Mucosa of stomach (tissue), 1 donor: ENCODE measurements around the gene REEP5.
"Not testable (repeated sequence)": the region's sequence is repeated elsewhere in the genome, so short reads cannot be mapped to it uniquely, and the experiment has no call there.

Experiments
- H3K27me3 ChIP-seq: one replicate; pipeline ENCODE4 v1.7.0; 2013; ENCODE audit warnings: mild to moderate bottlenecking, low read length; ENCODE audit not compliant: control insufficient read depth, insufficient read depth
- H3K36me3 ChIP-seq: one replicate; pipeline ENCODE4 v1.7.0; 2013; ENCODE audit warnings: low read length; ENCODE audit not compliant: control insufficient read depth, insufficient read depth
- H3K4me1 ChIP-seq: one replicate; pipeline ENCODE4 v1.7.0; 2013; ENCODE audit warnings: mild to moderate bottlenecking, low read length; ENCODE audit not compliant: control insufficient read depth, insufficient read depth
- H3K4me3 ChIP-seq: one replicate; pipeline ENCODE4 v1.7.0; 2013; ENCODE audit warnings: low read length
- H3K9ac ChIP-seq: one replicate; pipeline ENCODE4 v1.7.0; 2013; ENCODE audit warnings: mild to moderate bottlenecking, low read length, moderate library complexity
- H3K9me3 ChIP-seq: one replicate; pipeline ENCODE4 v1.7.0; 2013; ENCODE audit warnings: mild to moderate bottlenecking, low read length, moderate library complexity; ENCODE audit not compliant: control insufficient read depth
- donor health status: Pancreatic carcinoma.

Gene REEP5

DNA sequence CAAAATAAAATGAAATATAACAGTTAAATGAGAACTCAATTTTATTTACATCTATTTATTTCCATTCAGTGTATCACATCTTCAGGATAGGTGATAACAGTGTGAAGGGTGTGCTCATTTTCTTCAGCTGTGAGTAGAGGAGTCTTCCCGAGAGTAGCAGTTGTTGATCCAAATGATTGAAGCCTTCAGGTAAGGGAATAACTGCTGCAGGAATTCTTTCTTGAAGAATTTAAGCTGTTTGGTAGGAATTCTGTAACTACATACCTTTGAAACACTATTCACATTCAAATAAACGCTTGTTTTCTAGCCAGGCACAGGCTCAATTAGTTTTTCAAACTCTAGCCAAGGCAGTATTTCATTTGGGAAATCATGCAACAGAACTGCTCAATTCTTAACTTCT, 45.7 kb downstream of the REEP5 start:
- Histone ChIP-seq H3K27me3 (no peaks in the 10 kb centered on the region), H3K4me1 (peaks cover 10% of the 10 kb centered on the region), H3K4me3 (no peak overlapping the region), H3K9ac (no peak overlapping the region), H3K36me3 (no peaks in the 10 kb centered on the region), H3K9me3 (no peaks in the 10 kb centered on the region)

DNA sequence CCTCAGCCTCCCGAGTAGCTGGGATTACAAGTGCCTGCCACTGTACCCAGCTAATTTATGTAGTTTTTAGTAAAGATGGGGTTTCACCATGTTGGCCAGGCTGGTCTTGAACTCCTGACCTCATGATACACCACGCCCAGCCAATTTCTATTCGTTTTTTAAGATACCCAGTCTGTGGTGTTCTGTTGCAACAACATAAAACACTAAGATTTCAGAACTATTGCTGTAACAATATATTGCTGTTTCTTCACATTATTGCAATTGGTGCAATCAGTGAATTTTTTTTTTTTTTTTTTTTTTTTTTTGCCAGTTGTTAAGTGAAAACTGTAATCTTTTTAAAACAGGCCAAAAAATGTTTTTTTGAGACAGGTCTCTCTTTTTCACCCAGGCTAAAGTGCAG, 51.1 kb downstream of the REEP5 start:
- Histone ChIP-seq H3K9ac (no peak overlapping the region), H3K4me3 (no peak overlapping the region), H3K9me3 (no peaks in the 10 kb centered on the region), H3K4me1 (no peaks in the 10 kb centered on the region), H3K36me3 (peaks cover 7% of the 10 kb centered on the region), H3K27me3 (no peaks in the 10 kb centered on the region)

DNA sequence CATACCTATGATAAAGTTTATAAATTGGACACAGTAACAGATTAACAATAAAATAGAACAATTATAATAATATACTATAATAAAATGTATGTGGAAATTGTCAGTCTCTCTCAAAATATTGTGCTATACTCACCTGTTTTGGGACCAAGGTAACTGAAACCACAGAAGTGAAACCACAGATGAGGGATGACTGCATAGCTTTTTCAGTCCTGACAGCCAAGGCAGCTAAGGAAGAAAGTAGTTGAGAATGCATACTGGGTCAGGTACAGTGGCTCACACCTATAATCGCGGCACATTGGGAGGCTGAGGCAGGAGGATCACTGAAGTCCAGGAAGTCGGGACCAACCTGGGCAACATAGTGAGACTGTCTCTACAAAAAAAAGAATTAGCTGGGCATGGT, 52.1 kb downstream of the REEP5 start:
- H3K9me3 ChIP-seq, result no peaks in the 10 kb centered on the region
- H3K9ac ChIP-seq, result no peak overlapping the region
- H3K4me1 ChIP-seq, result no peaks in the 10 kb centered on the region
- no peak overlapping the region for H3K4me3 ChIP-seq
- peaks cover 7% of the 10 kb centered on the region for H3K36me3 ChIP-seq
- no peaks in the 10 kb centered on the region for H3K27me3 ChIP-seq

DNA sequence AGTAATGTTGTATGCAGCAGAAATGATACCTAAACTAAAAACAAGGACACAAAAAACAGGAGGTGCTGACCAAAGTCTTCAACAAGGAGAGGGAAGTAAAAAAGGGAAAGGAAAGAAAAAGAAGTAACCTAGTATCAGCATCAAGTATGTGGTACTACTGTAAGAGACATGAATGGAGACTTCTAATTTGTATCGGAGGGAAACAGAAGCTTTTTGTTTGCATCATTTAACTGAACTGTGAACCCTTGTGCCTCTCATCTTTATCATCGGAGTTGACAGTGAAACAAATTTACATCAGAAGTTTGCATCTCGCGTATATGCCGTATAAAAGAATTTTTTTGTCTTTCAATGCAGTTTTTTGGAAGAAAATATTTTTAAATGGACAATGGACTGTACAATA, 54.6 kb downstream of the REEP5 start:
- Histone ChIP-seq H3K4me3 (no peak overlapping the region), H3K4me1 (peaks cover 5% of the 10 kb centered on the region), H3K9ac (no peak overlapping the region), H3K9me3 (no peaks in the 10 kb centered on the region), H3K27me3 (no peaks in the 10 kb centered on the region), H3K36me3 (peaks cover 7% of the 10 kb centered on the region)

DNA sequence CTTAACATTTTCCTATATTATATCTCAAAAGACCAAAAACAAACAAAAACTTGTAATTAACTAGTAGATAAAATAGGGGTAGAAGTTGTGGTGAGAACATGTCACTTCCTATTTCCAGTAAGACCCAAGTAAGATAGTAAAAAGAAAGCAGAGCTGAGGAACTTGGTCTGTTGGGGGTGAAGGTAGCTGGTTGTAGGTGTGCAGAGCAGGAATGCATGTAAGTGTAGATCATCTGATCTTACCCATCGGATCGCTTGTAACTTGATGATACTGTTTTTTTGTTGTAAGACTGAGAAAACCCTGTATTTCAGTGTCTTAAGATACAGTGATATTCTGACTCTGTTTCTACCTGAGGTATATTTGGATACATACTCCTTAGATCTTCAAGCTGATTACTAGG, 55.3 kb downstream of the REEP5 start:
- Histone ChIP-seq H3K4me1 (peaks cover 9% of the 10 kb centered on the region), H3K36me3 (peaks cover 7% of the 10 kb centered on the region)

DNA sequence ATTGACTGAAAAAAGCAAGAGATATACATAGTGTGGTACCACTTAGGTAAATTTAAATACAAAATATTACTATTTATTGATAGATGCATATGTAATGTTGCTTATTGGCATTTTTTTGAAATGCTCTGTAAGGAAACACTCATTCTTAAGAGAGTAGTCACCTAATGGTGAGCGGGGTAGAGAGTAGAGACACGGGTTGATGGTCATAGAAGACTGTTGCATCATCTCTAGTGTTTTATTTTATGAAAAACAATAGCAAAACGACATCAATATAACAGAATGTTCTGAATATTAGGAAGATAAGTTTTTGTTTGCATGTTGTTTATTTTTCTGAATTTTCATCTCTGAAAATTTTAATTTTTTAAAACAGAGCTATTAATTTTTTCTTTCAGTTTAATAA, 56.9 kb downstream of the REEP5 start:
- H3K27me3 ChIP-seq, result no peaks in the 10 kb centered on the region
- no peaks in the 10 kb centered on the region for H3K9me3 ChIP-seq
- peaks cover 7% of the 10 kb centered on the region for H3K36me3 ChIP-seq
- no peak overlapping the region for H3K4me3 ChIP-seq
- H3K4me1 ChIP-seq, result peaks cover 16% of the 10 kb centered on the region
- H3K9ac ChIP-seq, result no peak overlapping the region

More for the DNA sequence above, 55.3 kb downstream of the REEP5 start:
- H3K27me3 ChIP-seq, result no peaks in the 10 kb centered on the region
- no peaks in the 10 kb centered on the region for H3K9me3 ChIP-seq
- H3K9ac ChIP-seq, result no peak overlapping the region
- no peak overlapping the region for H3K4me3 ChIP-seq

DNA sequence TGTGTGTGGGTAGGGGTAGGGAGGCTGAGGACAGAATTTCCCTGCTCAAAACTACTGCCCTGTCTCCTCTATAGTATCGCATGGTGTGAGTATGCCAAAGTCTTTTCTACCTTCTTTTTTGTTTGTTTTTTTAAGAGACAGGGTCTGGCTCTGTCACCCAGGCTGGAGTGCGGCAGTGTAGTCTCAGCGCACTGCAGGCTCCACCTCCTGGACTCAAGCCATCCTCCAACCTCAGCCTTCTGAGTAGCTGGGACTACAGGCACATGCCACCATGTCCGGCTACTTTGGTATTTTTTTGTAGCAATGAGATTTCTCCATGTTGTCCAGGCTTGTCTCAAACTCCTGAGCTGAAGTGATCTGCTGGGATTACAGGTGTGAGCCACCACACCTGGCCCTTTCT, 58.5 kb downstream of the REEP5 start:
- H3K4me1 ChIP-seq, result peaks cover 16% of the 10 kb centered on the region
- peaks cover 7% of the 10 kb centered on the region for H3K36me3 ChIP-seq
- no peak overlapping the region for H3K9ac ChIP-seq
- H3K4me3 ChIP-seq, result no peak overlapping the region
- H3K9me3 ChIP-seq, result no peaks in the 10 kb centered on the region
- H3K27me3 ChIP-seq, result no peaks in the 10 kb centered on the region

DNA sequence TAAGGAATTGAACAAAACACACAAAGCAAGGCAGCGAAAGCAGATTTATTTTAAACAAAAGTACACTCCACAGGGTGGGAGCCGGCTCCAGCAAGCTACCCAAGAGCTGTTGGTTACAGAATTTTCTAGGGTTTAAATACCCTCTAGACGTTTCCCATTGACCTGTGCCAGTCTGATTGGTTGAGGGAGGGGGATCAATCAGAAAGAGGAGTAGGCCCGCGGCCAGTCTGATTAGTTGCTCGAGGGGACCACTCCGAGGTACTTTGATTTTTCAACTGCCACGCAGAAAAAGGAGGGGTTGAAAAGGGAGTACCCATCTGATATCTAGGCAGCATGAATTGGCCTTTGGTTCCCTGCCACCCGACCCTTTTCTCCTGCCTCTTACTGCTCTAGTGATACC, 59.9 kb downstream of the REEP5 start:
- H3K9me3 ChIP-seq, result no peaks in the 10 kb centered on the region
- no peaks in the 10 kb centered on the region for H3K27me3 ChIP-seq
- peaks cover 16% of the 10 kb centered on the region for H3K4me1 ChIP-seq
- H3K36me3 ChIP-seq, result peaks cover 7% of the 10 kb centered on the region
- peak overlapping the region; percentile 93 for H3K4me3 ChIP-seq
- H3K9ac ChIP-seq, result peak overlapping the region; percentile 96

DNA sequence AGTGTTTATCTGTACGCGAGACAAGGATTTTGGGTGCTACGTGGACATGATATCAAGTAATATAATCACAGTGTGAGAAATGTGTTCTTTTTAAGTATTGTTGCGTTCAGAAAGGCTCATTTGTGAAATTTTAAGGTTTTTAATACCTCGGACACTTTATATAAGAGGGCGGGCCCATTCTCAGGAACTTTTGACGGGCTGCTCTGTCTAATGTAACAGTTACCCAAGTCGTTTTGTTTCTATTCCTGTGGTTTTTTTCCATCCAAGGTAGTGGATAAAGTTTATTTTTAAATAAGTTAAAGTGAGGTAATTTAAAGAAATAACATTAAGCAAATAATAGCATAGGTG, 60.4 kb downstream of the REEP5 start:
- peak overlapping the region; percentile 96 for H3K9ac ChIP-seq
- H3K36me3 ChIP-seq, result peaks cover 3% of the 10 kb centered on the region
- no peaks in the 10 kb centered on the region for H3K9me3 ChIP-seq
- H3K4me1 ChIP-seq, result peaks cover 16% of the 10 kb centered on the region
- no peaks in the 10 kb centered on the region for H3K27me3 ChIP-seq
- H3K4me3 ChIP-seq, result peak overlapping the region; percentile 93

DNA sequence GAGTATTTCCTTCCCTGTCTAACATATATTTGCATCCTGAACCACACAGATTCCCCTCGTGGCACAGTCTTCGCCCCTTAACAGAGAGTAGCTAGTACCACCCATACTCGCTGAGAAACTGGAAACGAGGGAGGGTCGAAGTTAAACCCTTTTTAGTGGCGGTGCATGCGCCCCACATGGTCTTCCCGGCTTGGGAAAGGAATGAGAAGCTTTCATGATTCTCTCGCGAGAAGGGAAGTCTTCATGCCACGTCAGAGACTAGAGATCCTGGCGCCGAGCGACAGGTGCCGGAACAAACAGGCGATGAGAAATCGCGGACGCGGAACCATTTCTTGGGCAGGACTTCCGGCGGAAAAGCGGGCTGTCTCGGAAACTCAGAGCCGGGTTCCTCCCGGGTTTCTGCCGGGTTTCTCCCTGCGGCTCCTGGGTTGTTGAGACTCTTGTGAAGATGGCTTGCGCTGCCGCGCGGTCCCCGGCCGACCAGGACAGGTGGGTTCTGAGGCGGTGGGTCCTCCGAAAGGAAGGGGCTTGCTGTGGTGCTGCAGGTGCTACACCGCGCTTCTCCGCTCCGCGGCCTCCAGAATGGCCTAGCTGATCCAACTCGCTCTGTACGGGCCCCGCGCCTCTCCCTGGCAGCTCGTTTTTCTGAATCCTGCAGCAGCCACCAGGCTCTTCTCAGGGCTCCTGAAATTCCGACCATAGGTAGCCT, 60.9 kb downstream of the REEP5 start, which contains the start of gene SRP19:
SRP19 (plus strand) TSS at position 359 of the 709 bp plus-strand sequence; CDS start at position 449, 90 bp downstream.
- H3K36me3 ChIP-seq, result no peaks in the 10 kb centered on the region
- H3K9me3 ChIP-seq, result no peaks in the 10 kb centered on the region
- H3K27me3 ChIP-seq, result no peaks in the 10 kb centered on the region
- H3K4me3 ChIP-seq, result peak within 1 kb of the TSS; percentile 93
- H3K9ac ChIP-seq, result peak within 1 kb of the TSS; percentile 96
- peaks cover 16% of the 10 kb centered on the region for H3K4me1 ChIP-seq

DNA sequence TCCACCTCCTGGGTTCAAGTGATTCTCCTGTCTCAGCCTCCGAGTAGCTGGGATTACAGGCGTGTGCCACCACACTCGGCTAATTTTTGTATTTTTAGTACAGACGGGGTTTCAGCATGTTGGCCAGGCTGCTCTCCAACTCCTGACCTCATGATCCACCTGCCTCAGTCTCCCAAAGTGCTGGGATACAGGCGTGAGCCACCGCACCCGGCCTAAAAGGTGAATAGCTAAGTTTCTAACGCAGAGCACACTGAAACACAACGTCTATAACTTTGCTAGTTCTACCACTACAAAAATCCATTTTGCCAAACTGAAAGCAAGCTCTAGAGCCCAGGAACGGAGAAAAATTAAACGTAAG, 61.5 kb downstream of the REEP5 start:
- not testable (repeated sequence) for H3K9me3 ChIP-seq, H3K27me3 ChIP-seq, H3K36me3 ChIP-seq
- Histone ChIP-seq H3K9ac (peak overlapping the region; percentile 96), H3K4me1 (peaks cover 16% of the 10 kb centered on the region), H3K4me3 (peak overlapping the region; percentile 93)

DNA sequence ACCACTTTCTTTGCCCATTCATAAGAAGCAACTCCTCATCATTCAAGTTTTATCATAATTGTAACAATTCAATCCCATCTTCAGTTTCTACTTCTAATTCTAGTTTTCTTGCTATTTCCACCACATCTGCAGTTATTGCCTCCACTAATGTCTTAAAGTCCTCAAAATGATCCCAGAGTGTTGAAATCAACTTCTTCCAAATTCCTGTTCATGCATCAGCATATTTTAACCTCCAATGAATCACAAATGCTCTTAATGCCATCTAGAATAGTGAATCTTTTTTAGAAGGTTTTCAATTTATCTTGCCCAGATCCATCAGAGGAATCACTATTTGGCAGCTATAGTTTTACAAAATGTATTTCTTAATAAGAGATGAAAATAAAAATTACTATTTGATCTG, 64.2 kb downstream of the REEP5 start:
- Histone ChIP-seq H3K4me3 (no peak overlapping the region), H3K9ac (no peak overlapping the region), H3K4me1 (peaks cover 15% of the 10 kb centered on the region), H3K9me3 (no peaks in the 10 kb centered on the region), H3K27me3 (no peaks in the 10 kb centered on the region), H3K36me3 (no peaks in the 10 kb centered on the region)

DNA sequence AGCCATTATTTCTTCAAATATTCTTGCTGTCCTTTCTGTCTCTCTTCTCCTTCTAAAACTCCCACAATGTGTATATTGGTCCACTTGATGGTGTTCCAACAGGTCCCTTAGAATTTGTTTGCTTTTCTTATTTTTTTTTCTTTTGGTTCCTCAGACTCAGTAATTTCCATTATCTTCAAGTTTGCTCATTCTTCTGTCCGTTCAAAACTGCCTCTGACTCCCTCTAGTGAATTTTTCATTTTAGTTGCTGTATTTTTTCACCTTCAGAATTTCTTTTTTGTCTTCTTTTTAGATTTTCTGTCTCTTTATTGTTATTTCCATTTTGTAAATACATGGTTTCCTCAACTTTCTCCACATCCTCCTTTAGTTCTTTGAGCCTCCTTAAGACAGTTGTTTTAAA, 67.4 kb downstream of the REEP5 start:
- Histone ChIP-seq H3K9me3 (no peaks in the 10 kb centered on the region), H3K4me1 (no peaks in the 10 kb centered on the region), H3K27me3 (no peaks in the 10 kb centered on the region), H3K9ac (no peak overlapping the region), H3K4me3 (no peak overlapping the region), H3K36me3 (no peaks in the 10 kb centered on the region)
